HEK293 (cell line): ENCODE data around the gene BABAM1.

Experiments used
- KLF10 ChIP-seq: fragments of 450-650 bp; IDR thresholded peaks from 2 replicates; pipeline ENCODE4 v1.5.1; 2018; ENCODE audit warnings: missing biosample characterization, mild to moderate bottlenecking, missing genetic modification characterization
- PRDM10 ChIP-seq: fragments of 450-650 bp; formaldehyde crosslinking; IDR thresholded peaks from 2 replicates; pipeline ENCODE4 v1.5.1; 2016; ENCODE audit warnings: missing biosample characterization, missing genetic modification characterization
- ZBTB17 ChIP-seq: fragments of 450-650 bp; formaldehyde crosslinking; IDR thresholded peaks from 2 replicates; pipeline ENCODE4 v1.5.1; 2016; ENCODE audit warnings: missing biosample characterization, missing genetic modification characterization
- ZBTB20 ChIP-seq: fragments of 450-650 bp; formaldehyde crosslinking; IDR thresholded peaks from 2 replicates; pipeline ENCODE4 v1.5.1; 2016; ENCODE audit warnings: missing biosample characterization, missing genetic modification characterization
- ZBTB26 ChIP-seq: fragments of 450-650 bp; formaldehyde crosslinking; optimal IDR thresholded peaks from 2 replicates; pipeline ENCODE3; 2016; ENCODE audit warnings: missing biosample characterization, mild to moderate bottlenecking, missing genetic modification characterization
- ZBTB8A ChIP-seq: fragments of 450-650 bp; formaldehyde crosslinking; IDR thresholded peaks from 2 replicates; pipeline ENCODE4 v1.5.1; 2016; ENCODE audit warnings: missing biosample characterization, missing genetic modification characterization
- ZFP37 ChIP-seq: fragments of 450-650 bp; formaldehyde crosslinking; IDR thresholded peaks from 2 replicates; pipeline ENCODE4 v1.5.1; 2016; ENCODE audit warnings: missing biosample characterization, missing genetic modification characterization
- ZNF133 ChIP-seq: fragments of 450-650 bp; formaldehyde crosslinking; IDR thresholded peaks from 2 replicates; pipeline ENCODE4 v1.5.1; 2016; ENCODE audit warnings: missing biosample characterization, missing genetic modification characterization
- ZNF2 ChIP-seq: fragments of 450-650 bp; formaldehyde crosslinking; IDR thresholded peaks from 2 replicates; pipeline ENCODE4 v1.5.1; 2016; ENCODE audit warnings: missing biosample characterization, missing genetic modification characterization
- ZNF211 ChIP-seq: fragments of 450-650 bp; formaldehyde crosslinking; IDR thresholded peaks from 2 replicates; pipeline ENCODE4 v1.5.1; 2016; ENCODE audit warnings: low read depth, missing biosample characterization, missing genetic modification characterization
- ZNF239 ChIP-seq: fragments of 450-650 bp; formaldehyde crosslinking; IDR thresholded peaks from 2 replicates; pipeline ENCODE4 v1.5.1; 2016; ENCODE audit warnings: missing biosample characterization, missing genetic modification characterization
- ZNF24 ChIP-seq: fragments of 450-650 bp; formaldehyde crosslinking; IDR thresholded peaks from 2 replicates; pipeline ENCODE4 v1.5.1; 2016; ENCODE audit warnings: missing biosample characterization, missing genetic modification characterization
- ZNF416 ChIP-seq: fragments of 450-650 bp; formaldehyde crosslinking; IDR thresholded peaks from 2 replicates; pipeline ENCODE4 v1.5.1; 2016; ENCODE audit warnings: missing biosample characterization, missing genetic modification characterization
- ZNF623 ChIP-seq: fragments of 450-650 bp; formaldehyde crosslinking; IDR thresholded peaks from 2 replicates; pipeline ENCODE4 v1.5.1; 2016; ENCODE audit warnings: missing biosample characterization, missing genetic modification characterization
- ZNF629 ChIP-seq: fragments of 450-650 bp; formaldehyde crosslinking; IDR thresholded peaks from 2 replicates; pipeline ENCODE4 v1.5.1; 2017; ENCODE audit warnings: missing biosample characterization, missing genetic modification characterization
- ZNF658 ChIP-seq: fragments of 450-650 bp; formaldehyde crosslinking; IDR thresholded peaks from 2 replicates; pipeline ENCODE4; 2016; ENCODE audit warnings: missing biosample characterization, missing genetic modification characterization
- ZNF76 ChIP-seq: fragments of 450-650 bp; formaldehyde crosslinking; IDR thresholded peaks from 2 replicates; pipeline ENCODE4; 2016; ENCODE audit warnings: low read depth, missing biosample characterization, missing genetic modification characterization, borderline replicate concordance
- ZNF768 ChIP-seq: fragments of 450-650 bp; formaldehyde crosslinking; IDR thresholded peaks from 2 replicates; pipeline ENCODE4 v1.5.1; 2018; ENCODE audit warnings: missing biosample characterization, mild to moderate bottlenecking, missing genetic modification characterization
- ZNF791 ChIP-seq: fragments of 450-650 bp; formaldehyde crosslinking; IDR thresholded peaks from 2 replicates; pipeline ENCODE4 v1.5.1; 2016; ENCODE audit warnings: missing biosample characterization, missing genetic modification characterization
- ZNF792 ChIP-seq: fragments of 450-650 bp; formaldehyde crosslinking; IDR thresholded peaks from 2 replicates; pipeline ENCODE4 v1.5.1; 2016; ENCODE audit warnings: missing biosample characterization, missing genetic modification characterization
- ZNF830 ChIP-seq: fragments of 450-650 bp; IDR thresholded peaks from 2 replicates; pipeline ENCODE4 v1.5.0; 2018; ENCODE audit warnings: missing biosample characterization, missing genetic modification characterization, low read depth, mild to moderate bottlenecking, moderate library complexity
- ZSCAN23 ChIP-seq: fragments of 450-650 bp; formaldehyde crosslinking; IDR thresholded peaks from 2 replicates; pipeline ENCODE4 v1.5.1; 2016; ENCODE audit warnings: missing biosample characterization, missing genetic modification characterization
- TF ChIP-seq, protein P1 (sequence below): fragments of 450-650 bp; formaldehyde crosslinking; IDR thresholded peaks from 2 replicates; pipeline ENCODE4 v1.5.1; 2016; ENCODE audit warnings: missing biosample characterization, missing genetic modification characterization
- TF ChIP-seq, protein P2 (sequence below): fragments of 450-650 bp; formaldehyde crosslinking; IDR thresholded peaks from 2 replicates; pipeline ENCODE4 v1.5.0; 2017; ENCODE audit warnings: missing biosample characterization, missing genetic modification characterization, borderline replicate concordance
- TF ChIP-seq, protein P3 (sequence below): fragments of 450-650 bp; formaldehyde crosslinking; IDR thresholded peaks from 2 replicates; pipeline ENCODE4 v1.5.1; 2016; ENCODE audit warnings: missing biosample characterization, missing genetic modification characterization, borderline replicate concordance

BABAM1 gene

GRCh38 chr19:17305517-17306284, 38.5 kb downstream of the BABAM1 start, which contains the start of gene MRPL34 (continued):
- peak; percentile 96 for TF ChIP-seq ZBTB20 (tag by site-specific recombination)
- TF ChIP-seq ZSCAN23 (tag by site-specific recombination): no peak
- no peak for TF ChIP-seq ZNF658
- 0 out of 2 replicates have a peak, but pooled peaks have one; percentile 22 for TF ChIP-seq ZNF792
- TF ChIP-seq ZNF133 (tag by site-specific recombination): no peak
- TF ChIP-seq PRDM10 (tag by site-specific recombination): peak; percentile 83
- TF ChIP-seq ZNF629 (tag by site-specific recombination): peak; percentile 61; the same call in 1 of the 2 replicates
- no peak for TF ChIP-seq ZNF416 (tag by site-specific recombination)
- no peak for TF ChIP-seq ZNF791 (tag by site-specific recombination)
- no peak for TF ChIP-seq ZNF239 (tag by site-specific recombination)
- TF ChIP-seq ZNF830 (tag by site-specific recombination): no peak
- TF ChIP-seq ZNF76 (tag by site-specific recombination): peak; percentile 94
- TF ChIP-seq ZNF623 (tag by site-specific recombination): no peak
- TF ChIP-seq ZNF768 (tag by site-specific recombination): peak; percentile 98; the same call in 1 of the 2 replicates
- peak; percentile 96 for TF ChIP-seq ZBTB17
- TF ChIP-seq, protein P1, sequence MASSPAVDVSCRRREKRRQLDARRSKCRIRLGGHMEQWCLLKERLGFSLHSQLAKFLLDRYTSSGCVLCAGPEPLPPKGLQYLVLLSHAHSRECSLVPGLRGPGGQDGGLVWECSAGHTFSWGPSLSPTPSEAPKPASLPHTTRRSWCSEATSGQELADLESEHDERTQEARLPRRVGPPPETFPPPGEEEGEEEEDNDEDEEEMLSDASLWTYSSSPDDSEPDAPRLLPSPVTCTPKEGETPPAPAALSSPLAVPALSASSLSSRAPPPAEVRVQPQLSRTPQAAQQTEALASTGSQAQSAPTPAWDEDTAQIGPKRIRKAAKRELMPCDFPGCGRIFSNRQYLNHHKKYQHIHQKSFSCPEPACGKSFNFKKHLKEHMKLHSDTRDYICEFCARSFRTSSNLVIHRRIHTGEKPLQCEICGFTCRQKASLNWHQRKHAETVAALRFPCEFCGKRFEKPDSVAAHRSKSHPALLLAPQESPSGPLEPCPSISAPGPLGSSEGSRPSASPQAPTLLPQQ (tag by site-specific recombination): peak; percentile 99
- peak; percentile 65 for TF ChIP-seq ZBTB26 (tag by site-specific recombination)
- no peak for TF ChIP-seq ZFP37 (tag by site-specific recombination)
- 0 out of 2 replicates have a peak, but pooled peaks have one; percentile 52 for TF ChIP-seq ZNF2
- TF ChIP-seq ZNF211 (tag by site-specific recombination): no peak
- TF ChIP-seq ZNF24 (tag by site-specific recombination): no peak; the same call in 1 of the 2 replicates
- peak; percentile 59 for TF ChIP-seq ZBTB8A (tag by site-specific recombination)
- TF ChIP-seq, protein P2, sequence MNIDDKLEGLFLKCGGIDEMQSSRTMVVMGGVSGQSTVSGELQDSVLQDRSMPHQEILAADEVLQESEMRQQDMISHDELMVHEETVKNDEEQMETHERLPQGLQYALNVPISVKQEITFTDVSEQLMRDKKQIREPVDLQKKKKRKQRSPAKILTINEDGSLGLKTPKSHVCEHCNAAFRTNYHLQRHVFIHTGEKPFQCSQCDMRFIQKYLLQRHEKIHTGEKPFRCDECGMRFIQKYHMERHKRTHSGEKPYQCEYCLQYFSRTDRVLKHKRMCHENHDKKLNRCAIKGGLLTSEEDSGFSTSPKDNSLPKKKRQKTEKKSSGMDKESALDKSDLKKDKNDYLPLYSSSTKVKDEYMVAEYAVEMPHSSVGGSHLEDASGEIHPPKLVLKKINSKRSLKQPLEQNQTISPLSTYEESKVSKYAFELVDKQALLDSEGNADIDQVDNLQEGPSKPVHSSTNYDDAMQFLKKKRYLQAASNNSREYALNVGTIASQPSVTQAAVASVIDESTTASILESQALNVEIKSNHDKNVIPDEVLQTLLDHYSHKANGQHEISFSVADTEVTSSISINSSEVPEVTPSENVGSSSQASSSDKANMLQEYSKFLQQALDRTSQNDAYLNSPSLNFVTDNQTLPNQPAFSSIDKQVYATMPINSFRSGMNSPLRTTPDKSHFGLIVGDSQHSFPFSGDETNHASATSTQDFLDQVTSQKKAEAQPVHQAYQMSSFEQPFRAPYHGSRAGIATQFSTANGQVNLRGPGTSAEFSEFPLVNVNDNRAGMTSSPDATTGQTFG (tag by site-specific recombination): no peak
- TF ChIP-seq, protein P3, sequence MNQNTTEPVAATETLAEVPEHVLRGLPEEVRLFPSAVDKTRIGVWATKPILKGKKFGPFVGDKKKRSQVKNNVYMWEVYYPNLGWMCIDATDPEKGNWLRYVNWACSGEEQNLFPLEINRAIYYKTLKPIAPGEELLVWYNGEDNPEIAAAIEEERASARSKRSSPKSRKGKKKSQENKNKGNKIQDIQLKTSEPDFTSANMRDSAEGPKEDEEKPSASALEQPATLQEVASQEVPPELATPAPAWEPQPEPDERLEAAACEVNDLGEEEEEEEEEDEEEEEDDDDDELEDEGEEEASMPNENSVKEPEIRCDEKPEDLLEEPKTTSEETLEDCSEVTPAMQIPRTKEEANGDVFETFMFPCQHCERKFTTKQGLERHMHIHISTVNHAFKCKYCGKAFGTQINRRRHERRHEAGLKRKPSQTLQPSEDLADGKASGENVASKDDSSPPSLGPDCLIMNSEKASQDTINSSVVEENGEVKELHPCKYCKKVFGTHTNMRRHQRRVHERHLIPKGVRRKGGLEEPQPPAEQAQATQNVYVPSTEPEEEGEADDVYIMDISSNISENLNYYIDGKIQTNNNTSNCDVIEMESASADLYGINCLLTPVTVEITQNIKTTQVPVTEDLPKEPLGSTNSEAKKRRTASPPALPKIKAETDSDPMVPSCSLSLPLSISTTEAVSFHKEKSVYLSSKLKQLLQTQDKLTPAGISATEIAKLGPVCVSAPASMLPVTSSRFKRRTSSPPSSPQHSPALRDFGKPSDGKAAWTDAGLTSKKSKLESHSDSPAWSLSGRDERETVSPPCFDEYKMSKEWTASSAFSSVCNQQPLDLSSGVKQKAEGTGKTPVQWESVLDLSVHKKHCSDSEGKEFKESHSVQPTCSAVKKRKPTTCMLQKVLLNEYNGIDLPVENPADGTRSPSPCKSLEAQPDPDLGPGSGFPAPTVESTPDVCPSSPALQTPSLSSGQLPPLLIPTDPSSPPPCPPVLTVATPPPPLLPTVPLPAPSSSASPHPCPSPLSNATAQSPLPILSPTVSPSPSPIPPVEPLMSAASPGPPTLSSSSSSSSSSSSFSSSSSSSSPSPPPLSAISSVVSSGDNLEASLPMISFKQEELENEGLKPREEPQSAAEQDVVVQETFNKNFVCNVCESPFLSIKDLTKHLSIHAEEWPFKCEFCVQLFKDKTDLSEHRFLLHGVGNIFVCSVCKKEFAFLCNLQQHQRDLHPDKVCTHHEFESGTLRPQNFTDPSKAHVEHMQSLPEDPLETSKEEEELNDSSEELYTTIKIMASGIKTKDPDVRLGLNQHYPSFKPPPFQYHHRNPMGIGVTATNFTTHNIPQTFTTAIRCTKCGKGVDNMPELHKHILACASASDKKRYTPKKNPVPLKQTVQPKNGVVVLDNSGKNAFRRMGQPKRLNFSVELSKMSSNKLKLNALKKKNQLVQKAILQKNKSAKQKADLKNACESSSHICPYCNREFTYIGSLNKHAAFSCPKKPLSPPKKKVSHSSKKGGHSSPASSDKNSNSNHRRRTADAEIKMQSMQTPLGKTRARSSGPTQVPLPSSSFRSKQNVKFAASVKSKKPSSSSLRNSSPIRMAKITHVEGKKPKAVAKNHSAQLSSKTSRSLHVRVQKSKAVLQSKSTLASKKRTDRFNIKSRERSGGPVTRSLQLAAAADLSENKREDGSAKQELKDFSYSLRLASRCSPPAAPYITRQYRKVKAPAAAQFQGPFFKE: no peak
- TF ChIP-seq KLF10 (tag by site-specific recombination): no peak; the same call in none of the 2 replicates
